Activated CD8-positive, alpha-beta memory T cell treated with anti-CD3 and anti-CD28 coated beads for 1 hour (primary cell): Measurements from ENCODE around the gene FLNC.

Experiments
- DNase-seq, 2 donors: peaks; one replicate each; pipeline ENCODE4 v3.0.0-alpha.2; 2020; ENCODE audit warnings: low read depth in 1 of 2; ENCODE audit errors: extremely low read depth in 1 of 2

FLNC gene

GRCh38 chr7:128888039-128888755 lies 58.0 kb downstream of the FLNC start:
- DNase-seq: no peak

DNA sequence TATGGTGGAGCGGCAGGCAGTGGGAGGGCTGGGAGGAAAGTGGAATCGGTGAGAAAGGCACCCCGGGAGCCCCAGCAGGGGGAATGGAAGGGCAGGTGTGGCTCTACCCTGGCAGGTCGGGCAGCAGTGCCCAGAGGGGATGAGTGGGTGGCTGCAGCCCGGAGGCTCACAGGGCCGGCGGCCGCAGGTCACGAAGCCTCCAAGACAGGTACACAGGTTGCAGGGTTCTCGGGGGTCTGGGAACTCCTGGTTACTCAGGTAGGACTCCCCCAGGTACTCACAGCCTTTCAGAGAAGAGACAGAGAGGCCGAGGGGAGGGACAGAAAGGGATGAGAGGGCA lies 58.5 kb downstream of the FLNC start:
- no peak for DNase-seq

DNA sequence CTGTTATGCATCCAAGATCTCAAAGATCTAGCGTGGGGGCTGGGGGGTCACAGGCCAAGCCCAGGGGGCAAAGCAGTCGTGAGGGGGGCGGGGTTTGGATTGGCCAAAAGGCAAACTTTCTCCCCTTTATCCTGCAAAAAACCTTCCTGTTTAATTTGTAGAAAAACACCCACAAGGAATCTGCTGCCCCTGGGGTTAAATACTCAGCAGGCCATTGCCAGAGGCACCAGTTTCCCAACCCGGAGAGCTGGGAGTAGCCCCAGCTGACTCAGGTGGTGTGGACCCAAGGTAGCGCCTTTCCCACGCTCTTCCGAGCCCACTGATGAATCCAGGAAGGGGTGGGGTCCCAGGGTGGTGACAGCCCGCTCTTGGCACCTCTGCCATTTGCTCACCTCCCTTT lies 58.9 kb downstream of the FLNC start:
- no peak for DNase-seq

DNA sequence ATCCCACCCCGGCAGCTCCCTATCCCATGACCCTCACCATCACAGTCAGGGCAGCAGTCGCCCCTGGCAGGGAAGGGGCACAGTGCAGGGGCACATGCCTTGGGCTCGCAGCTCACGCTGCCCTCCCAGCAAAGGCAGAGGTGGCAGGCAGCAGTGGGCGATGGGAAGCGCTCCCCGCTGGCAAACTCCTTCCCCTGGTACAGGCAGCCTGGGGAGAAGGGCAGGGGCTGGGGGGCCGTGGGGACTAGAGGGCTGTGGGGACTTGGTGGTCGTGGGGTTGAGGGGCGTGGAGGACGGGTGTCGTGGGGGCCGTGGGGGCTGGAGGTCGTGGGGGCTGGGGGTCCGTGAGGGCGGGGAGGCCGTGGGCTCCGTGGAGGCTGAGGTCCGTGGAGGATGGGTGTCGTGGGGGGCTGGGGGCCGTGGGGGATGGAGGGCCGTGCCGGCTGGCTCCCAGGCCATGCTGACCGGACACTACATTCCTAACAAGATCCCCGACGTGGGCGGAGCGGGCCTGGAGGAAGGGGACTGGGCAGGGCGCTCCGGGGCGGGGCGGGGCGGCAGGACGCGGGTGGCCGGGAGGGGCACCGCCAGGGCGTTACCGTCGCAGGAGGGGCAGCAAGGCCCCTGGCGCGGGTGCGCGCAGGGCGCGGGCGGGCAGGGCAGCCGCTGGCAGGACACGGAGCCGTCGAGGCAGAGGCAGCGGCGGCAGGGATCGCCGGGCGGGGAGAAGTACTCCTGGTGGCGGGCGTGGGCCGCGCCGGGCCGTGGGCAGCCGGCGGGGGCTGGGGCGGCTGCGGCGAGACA lies 60.3 kb downstream of the FLNC start:
- DNase-seq: no peak

DNA sequence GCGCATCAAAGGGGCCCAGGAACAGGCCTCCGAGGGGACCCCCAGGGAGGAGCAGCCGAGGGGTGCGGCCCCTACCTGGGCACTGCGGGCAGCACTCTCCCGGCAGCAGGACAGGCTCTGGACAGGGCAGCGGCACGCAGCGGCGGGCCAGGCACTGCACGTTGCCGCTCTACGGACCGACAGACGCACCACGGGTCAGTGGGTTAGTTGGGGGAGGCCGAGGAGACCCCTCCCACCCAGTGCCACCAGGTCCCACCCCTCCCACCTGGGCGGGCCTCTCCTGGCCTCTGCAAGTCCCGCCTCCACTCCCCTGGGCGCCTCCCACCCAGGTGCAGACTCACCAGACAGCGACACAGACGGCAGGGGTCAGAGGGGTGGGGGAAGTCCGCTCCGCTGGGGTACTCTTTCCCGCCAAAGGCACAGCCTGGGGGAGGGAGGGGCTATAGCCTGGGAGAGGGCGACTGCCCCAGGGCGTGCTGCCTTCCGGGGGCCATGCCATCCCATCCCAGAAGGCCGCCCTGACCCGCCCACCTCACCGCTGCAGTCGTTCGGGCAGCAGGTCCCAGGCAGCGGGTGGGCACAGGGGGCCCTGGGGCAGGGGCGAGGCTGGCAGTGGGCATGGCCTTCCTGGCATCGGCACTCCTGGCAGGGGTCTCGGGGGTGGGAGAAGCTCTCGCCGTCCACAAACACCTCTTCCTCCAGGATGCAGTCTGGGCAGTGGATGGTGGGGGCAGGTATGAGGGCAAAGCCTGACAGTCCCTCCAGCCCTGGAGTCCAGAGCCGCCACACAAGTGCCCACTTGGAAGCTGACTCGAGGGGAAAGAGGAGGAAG lies 61.1 kb downstream of the FLNC start:
- DNase-seq: no peak

DNA sequence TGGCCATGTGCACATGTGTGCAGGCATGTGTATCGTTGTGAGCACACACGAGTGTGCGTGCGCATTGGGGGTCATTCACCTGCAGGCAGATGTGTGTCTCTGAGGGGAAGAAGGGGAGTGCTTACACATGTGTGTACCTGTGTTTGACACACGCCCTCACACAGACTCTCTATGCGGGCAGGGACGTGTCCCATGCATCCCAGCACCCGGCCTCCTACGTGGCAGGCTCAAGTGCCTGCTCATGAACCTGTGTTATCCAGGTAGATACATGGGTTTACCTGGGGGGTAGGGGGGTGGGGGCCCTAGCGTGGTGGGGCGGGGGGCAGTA lies 61.7 kb downstream of the FLNC start:
- no peak for DNase-seq

DNA sequence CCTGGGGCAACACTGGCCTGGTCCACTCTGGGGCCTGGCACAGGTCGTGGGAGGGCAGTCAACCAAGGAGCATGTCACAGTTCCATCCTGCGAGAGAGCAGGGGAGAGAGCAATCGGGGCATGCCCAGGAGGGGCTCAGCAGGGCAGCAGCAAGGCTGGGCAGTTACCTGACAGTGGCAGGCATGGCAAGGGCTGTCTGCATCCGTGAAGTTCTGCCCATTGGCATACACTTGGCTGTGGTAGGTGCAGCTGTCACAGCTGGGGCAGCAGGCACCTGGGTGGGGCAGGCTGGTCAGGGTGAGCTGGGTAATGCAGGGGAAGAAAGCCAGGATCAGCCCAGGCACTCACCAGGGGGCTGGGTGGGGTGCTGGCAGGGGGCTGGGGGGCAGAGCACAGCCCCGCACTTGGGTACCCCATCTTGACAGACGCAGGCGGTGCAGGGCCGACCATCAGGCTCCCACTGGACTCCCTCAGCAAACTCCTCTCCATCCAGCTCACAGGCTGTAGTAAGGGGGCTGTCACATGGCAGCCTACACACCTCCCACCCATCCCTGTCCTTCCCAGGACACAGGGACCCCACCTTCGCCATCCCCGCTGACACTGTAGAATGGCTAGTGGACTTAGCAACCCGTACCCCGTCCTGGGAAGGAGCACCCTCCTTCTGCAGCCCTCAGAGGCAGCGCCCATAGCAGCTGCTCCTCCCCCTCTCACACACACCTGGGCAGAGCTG lies 62.5 kb downstream of the FLNC start:
- DNase-seq: no peak

- DNase-seq: no peak
Observed at GRCh38 chr7:128893251-128894100, 63.3 kb downstream of the FLNC start.

GRCh38 chr7:128894101-128894440 lies 63.9 kb downstream of the FLNC start:
- no peak for DNase-seq

DNA sequence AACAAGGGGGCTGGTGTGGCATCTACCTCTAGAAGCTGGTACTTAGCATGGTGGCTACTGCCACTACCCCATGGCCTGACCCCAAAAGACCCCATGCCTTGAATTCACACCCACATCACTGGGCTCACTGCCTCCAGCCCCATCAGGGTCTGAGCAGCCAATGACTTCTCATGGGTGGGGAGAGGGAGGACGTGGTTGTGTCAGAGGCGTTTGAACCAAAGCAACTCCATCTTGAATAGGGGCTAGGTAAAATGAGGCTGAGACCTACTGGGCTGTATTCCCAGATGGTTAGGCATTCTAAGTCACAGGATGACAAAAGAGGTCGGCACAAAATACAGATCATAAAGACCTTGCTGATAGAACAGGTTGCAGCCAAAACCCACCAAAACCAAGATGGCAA lies 65.1 kb downstream of the FLNC start:
- DNase-seq: no peak

DNA sequence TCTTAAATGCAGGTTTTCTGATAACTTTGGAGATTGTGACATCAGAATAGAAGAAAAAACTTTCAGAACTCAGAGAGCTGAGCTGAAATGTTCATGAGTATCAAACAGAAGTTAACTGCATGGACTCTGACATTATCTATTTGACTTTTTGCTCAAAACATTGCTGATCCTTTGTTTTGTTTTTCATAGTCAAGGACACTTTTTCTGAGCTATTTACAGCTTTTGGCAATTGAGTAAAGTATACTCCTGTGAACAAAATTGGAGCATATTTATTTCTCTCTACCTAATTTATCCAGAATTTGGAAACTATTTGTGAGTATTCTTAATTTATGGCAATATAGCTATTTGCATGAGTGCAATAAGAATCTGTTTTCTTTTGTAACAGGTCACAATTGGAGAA lies 69.2 kb downstream of the FLNC start:
- no peak for DNase-seq

GRCh38 chr7:128900237-128900636 lies 70.0 kb downstream of the FLNC start:
- DNase-seq: no peak

GRCh38 chr7:128902761-128903585 lies 72.8 kb downstream of the FLNC start:
- no peak for DNase-seq

- no peak for DNase-seq
Observed at GRCh38 chr7:128903621-128904361, 73.6 kb downstream of the FLNC start.

DNA sequence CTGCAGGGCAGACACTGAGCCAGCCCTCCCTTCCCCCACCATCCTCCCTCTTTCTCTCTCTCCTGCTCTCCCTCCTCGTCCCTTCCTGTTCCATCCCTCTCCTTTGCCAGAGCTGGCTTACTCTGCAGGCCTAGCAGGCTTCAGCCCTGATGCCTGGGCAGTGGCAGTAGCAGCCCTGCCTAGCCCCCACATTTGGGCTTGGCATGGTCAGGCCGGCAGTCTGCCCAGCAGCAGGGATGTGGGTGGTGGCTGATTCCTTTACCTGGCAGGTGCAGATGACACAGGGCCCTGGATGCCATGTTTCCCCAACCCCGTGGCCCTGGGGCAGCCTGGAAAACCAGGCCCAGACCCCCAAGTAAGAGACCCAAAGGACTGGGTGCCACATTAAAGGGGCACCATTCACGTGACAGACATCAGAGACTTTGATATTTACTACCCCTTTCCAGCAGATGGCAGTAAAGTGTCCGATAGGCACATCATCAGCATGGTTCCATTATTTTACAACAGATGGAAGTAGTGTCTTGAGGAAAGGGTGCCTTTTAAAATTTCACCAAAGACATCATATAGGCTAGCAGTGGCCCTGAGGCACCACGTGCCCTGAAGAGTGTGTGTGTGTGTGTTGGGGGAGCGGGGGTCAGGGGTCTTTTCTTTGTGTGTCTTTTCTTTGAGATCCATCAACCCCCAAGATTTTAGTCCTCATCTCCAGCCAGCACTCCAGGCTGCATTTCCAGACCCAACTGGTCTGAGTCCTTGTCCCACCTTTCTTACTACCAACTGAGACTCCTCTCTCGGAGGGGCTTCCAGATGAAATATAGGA lies 74.4 kb downstream of the FLNC start:
- no peak for DNase-seq

DNA sequence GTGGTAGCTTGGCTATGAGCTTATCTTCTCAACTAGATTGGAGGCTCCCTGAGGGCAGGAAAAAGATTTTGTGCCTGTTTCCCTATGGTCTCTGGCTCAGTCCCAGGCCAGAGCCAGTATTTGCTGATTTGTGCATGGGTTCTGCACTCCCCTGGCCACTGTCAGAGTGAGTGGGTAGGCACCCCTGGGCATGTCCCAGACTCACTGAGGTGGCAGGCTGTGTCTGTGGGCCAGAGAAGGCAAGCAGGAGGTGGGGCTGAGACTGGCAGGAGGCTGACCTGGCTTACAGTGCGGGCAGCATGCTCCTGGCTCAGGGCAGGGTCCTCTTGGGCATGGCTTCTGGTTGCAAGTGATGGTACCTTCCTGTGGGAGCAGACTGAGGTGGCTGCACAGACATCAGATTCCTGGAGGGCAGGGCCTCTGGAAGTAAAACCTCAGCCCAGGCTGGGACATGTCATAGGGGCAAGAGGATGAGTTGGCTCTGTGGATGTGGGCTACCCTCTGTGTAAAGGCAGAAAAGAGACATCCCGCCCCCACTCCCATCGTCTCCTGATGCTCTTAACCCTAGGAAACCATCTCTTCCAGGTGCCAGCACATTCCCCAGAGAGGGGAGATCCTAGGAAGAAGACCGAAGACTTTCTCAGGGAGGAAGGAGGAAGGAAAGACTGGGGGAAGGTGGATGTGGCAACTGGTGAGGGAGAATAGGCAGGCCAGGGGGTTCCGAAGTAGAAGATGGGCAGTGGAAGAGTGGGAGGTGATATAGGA lies 76.0 kb downstream of the FLNC start:
- DNase-seq: no peak
